Mesothelial cell of epicardium (in vitro differentiated cells): ENCODE results near the gene LZTS2. TPM values are rescaled to one million over a fixed set of nuclear protein-coding genes. Genes with fewer than 3 reads are reported as not detected.

Experiments used
- DNase-seq, 2 experiments: peaks; one replicate each; pipeline ENCODE4 v3.0.0; 2021; ENCODE audit warnings: low spot score in 2 of 2; ENCODE audit not compliant: unreplicated experiment in 2 of 2
- H3K27ac Mint-ChIP-seq: 2 replicates; pipeline ENCODE4 v1.8.0; 2021; ENCODE audit warnings: mixed read lengths
- H3K27me3 Mint-ChIP-seq: 2 replicates; pipeline ENCODE4 v1.8.0; 2021; ENCODE audit warnings: low read depth, mixed read lengths
- H3K36me3 Mint-ChIP-seq: 2 replicates; pipeline ENCODE4 v1.8.0; 2021; ENCODE audit warnings: mixed read lengths
- H3K4me1 Mint-ChIP-seq: 2 replicates; pipeline ENCODE4 v1.8.0; 2021; ENCODE audit warnings: mixed read lengths
- H3K4me3 Mint-ChIP-seq: 2 replicates; pipeline ENCODE4 v1.8.0; 2021; ENCODE audit warnings: mild to moderate bottlenecking, moderate library complexity, mixed read lengths
- H3K9me3 Mint-ChIP-seq: 2 replicates; pipeline ENCODE4 v1.8.0; 2021; ENCODE audit warnings: mixed read lengths
- total RNA-seq: library from RNA; stranded (reverse); gene quantifications from 3 replicates; pipeline ENCODE4 v1.2.1, GENCODE V29; 2021
- TF ChIP-seq, protein P1 (sequence below): fragments of 200-600 bp; sonication (generic); IDR thresholded peaks from one replicate; pipeline ENCODE4 v1.5.0; 2021; ENCODE audit warnings: antibody characterized with exemption; ENCODE audit not compliant: unreplicated experiment

Gene LZTS2
- total RNA-seq, 1 donor from 2014 or later: 107 TPM

DNA sequence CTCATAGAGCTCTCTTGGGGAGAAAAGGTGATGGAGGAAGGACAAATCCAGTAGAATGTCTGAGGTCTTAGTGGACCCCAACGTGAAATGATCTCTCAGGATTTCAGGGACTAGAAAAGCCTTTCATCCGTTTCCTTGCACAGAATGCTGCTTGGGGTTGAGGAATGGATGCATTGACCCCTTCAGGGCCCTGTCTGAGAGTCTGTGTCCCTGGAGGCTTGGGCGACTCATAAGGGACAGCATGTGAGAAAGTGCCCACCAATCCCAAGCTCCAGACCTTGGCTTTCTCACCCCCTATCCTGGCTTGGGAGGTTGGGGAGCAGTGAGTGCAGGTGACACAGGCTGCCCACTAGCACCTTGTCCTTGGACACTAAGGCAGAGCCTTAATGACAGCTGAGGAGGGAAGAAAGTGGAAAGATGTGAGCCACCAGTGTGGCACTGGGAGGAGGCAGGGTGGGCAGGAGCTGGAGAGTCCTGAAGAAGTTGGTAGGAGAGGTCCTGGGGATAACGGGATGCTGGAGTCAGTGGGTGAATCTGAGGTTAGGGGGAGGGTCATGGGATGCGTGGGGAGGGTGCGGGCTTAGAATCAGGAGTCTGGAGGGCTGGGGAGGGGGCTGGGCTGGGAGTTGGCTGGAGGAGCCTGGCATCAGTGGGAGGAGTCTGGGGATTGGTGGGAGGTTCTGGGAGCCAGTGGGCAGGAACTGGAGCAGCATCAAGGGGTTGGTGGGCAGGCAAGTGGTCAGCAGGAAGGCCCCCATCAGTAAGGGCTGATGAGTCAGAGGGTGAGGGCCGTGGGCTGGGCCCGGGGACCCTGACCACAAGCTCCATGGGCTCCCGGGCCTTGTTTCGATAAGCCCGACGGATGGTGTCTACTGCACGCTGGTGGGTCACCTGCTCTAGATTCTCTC is 8.6 kb downstream of the LZTS2 start:
- no peaks in the 10 kb centered on the region for H3K9me3 Mint-ChIP-seq
- H3K4me1 Mint-ChIP-seq: peaks cover 13% of the 10 kb centered on the region
- peak overlapping the region; percentile 53 for H3K27ac Mint-ChIP-seq
- H3K27me3 Mint-ChIP-seq: no peaks in the 10 kb centered on the region
- H3K4me3 Mint-ChIP-seq: no peak overlapping the region
- TF ChIP-seq, protein P1, sequence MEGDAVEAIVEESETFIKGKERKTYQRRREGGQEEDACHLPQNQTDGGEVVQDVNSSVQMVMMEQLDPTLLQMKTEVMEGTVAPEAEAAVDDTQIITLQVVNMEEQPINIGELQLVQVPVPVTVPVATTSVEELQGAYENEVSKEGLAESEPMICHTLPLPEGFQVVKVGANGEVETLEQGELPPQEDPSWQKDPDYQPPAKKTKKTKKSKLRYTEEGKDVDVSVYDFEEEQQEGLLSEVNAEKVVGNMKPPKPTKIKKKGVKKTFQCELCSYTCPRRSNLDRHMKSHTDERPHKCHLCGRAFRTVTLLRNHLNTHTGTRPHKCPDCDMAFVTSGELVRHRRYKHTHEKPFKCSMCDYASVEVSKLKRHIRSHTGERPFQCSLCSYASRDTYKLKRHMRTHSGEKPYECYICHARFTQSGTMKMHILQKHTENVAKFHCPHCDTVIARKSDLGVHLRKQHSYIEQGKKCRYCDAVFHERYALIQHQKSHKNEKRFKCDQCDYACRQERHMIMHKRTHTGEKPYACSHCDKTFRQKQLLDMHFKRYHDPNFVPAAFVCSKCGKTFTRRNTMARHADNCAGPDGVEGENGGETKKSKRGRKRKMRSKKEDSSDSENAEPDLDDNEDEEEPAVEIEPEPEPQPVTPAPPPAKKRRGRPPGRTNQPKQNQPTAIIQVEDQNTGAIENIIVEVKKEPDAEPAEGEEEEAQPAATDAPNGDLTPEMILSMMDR: no peak
- DNase-seq: no peak
- H3K36me3 Mint-ChIP-seq: peaks cover 6% of the 10 kb centered on the region

DNA sequence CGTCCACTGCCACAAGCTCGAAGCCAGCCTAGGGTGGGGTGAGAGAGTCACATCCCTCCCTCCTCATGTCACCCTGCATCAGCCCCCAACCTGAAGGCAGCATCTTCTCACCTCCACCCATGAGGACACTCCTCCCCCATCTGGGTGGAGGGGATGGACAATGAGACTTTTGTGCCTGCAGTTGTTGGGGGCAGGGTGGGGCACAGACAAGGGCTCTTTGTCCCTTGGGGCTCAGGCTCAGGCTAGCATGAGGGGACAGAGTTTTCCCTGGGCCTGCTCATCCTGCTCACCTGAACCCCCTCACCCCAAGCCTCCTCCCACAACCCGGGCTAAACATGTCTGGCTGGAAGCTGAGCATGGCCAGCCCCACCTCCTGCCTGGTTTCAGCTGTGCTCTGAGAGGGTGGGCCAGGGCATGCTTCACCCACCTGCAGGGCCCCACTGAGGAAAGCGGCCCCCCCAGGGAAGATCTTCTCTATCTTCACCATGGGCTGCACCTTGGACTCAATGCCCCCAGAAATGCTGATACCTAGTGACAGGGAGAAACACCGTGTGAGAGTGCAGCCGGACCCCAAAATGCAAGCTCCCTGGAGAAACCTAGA is 9.3 kb downstream of the LZTS2 start:
- DNase-seq: no peak
- no peaks in the 10 kb centered on the region for H3K27me3 Mint-ChIP-seq
- TF ChIP-seq, protein P1: no peak
- no peak overlapping the region for H3K4me3 Mint-ChIP-seq
- H3K36me3 Mint-ChIP-seq: peaks cover 4% of the 10 kb centered on the region
- H3K9me3 Mint-ChIP-seq: no peaks in the 10 kb centered on the region
- peaks cover 17% of the 10 kb centered on the region for H3K4me1 Mint-ChIP-seq
- H3K27ac Mint-ChIP-seq: peak overlapping the region; percentile 43

GRCh38 chr10:101010329-101010728 is 10.7 kb downstream of the LZTS2 start:
- no peak for DNase-seq
- Mint-ChIP-seq H3K36me3 (peaks cover under 1% of the 10 kb centered on the region), H3K4me3 (no peak overlapping the region), H3K27ac (no peak overlapping the region), H3K9me3 (no peaks in the 10 kb centered on the region), H3K4me1 (peaks cover 22% of the 10 kb centered on the region), H3K27me3 (peaks cover 6% of the 10 kb centered on the region)
- TF ChIP-seq, protein P1: no peak

- Mint-ChIP-seq H3K27me3 (peaks cover 14% of the 10 kb centered on the region), H3K4me1 (peaks cover 24% of the 10 kb centered on the region), H3K27ac (no peak overlapping the region), H3K9me3 (no peaks in the 10 kb centered on the region), H3K4me3 (no peak overlapping the region), H3K36me3 (no peaks in the 10 kb centered on the region)
- TF ChIP-seq, protein P1: no peak
- DNase-seq: no peak
These were observed 12.2 kb downstream of the LZTS2 start for GRCh38 chr10:101011517-101012423.

- Mint-ChIP-seq H3K36me3 (no peaks in the 10 kb centered on the region), H3K27me3 (peaks cover 23% of the 10 kb centered on the region), H3K27ac (peak overlapping the region; percentile 30), H3K9me3 (no peaks in the 10 kb centered on the region), H3K4me1 (peaks cover 24% of the 10 kb centered on the region), H3K4me3 (no peak overlapping the region)
- peak; percentile 65 to 88 for DNase-seq
- TF ChIP-seq, protein P1: peak; percentile 84
These were observed 13.1 kb downstream of the LZTS2 start for GRCh38 chr10:101012525-101013364.
